Glomerular endothelial cell (primary cell): Measurements from ENCODE around the gene BIN2. TPM values are rescaled to one million over a fixed set of nuclear protein-coding genes. Genes with fewer than 3 reads are reported as not detected.

Experiments used
- DNase-seq: peaks from one replicate; pipeline ENCODE4 v3.0.0-alpha.2; 2011; ENCODE audit warnings: low read depth, low spot score; ENCODE audit errors: extremely low read depth
- total RNA-seq: library from RNA; depleted of rRNA; stranded (reverse); fragments of >200 nt; gene quantifications from 2 replicates; pipeline ENCODE4 v1.2.3, GENCODE V29; 2015

BIN2 gene
- total RNA-seq = not detected in 2 replicates

GRCh38 chr12:51323966-51324895 is at the start of gene BIN2:
TSS of gene BIN2 (minus strand) at chr12:51324174. CDS start at chr12:51324102, 72 bp downstream.
- DNase-seq = no peak

DNA sequence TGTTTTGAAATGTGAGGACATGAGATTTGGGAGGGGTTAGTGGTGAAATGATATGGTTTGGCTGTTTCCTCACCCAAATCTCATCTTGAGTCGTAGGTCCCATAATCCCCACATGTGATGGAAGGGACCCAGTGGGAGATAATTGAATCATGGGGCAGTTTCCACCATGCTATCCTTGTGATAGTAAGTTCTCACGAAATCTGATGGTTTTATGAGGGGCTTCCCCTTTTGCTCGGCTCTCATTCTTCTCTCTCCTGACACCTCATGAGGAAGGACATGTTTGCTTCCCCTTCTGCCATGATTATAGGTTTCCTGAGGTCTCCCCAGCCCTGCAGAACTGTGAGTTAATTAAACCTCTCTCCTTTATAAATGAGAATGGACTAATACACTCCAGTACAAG is 49.2 kb upstream of the BIN2 start:
- no peak for DNase-seq

- no peak for DNase-seq
Observed at GRCh38 chr12:51372021-51372420, 48.0 kb upstream of the BIN2 start.

- DNase-seq = peak; percentile 78
Observed at GRCh38 chr12:51371295-51371953, 47.5 kb upstream of the BIN2 start.

- no peak for DNase-seq
Observed at GRCh38 chr12:51370667-51371066, 46.7 kb upstream of the BIN2 start.

- no peak for DNase-seq
Observed at GRCh38 chr12:51369581-51369980, 45.6 kb upstream of the BIN2 start.

DNA sequence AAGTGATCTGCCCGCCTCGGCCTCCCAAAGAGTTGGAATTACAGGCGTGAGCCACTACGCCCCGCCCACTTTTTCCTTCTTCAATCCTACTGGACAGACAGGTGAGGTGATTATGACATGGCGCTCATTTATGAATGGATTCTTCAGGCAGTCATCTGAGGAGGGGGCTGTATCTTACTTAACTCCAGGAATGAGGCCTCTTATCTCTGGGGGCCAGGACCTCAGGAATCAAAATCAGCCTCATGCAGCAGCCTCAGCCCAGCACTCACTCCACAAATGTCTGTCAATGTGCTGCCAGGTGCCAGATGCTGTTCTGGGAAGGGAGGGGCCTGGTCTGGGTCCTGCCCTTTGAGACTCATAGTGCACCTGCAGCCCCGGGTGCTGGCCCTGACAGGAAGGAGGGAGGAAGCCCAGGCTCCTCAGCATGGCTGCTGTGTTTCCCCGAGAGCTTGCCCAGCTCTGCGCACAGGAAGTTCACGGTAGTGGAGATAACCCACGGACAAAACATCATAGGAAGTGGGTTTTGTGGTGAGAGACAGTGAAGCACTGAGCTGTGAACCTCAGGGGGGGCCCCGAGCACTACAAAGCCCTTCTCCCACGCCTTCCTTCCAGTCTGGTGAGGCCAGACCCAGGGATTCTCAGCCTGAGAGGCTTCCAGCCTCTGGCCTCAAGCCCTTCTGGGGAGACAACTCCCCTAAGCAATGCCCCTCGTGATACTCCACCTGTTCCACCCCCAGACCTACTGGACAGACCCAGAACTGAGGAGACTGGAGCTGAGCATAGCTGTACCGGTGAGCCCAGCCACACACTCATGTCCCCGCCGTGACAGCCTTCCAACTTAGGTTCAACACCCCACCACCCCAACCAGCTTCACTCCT is 44.9 kb upstream of the BIN2 start:
- DNase-seq = peak; percentile 61

GRCh38 chr12:51365276-51365675 is 41.3 kb upstream of the BIN2 start:
- no peak for DNase-seq

GRCh38 chr12:51364001-51364400 is 40.0 kb upstream of the BIN2 start:
- DNase-seq = no peak

- DNase-seq = no peak
Observed at GRCh38 chr12:51362747-51363342, 38.9 kb upstream of the BIN2 start.

- DNase-seq = no peak
Observed at GRCh38 chr12:51362307-51362706, 38.3 kb upstream of the BIN2 start.

GRCh38 chr12:51361161-51362016 is 37.4 kb upstream of the BIN2 start:
- DNase-seq = no peak

DNA sequence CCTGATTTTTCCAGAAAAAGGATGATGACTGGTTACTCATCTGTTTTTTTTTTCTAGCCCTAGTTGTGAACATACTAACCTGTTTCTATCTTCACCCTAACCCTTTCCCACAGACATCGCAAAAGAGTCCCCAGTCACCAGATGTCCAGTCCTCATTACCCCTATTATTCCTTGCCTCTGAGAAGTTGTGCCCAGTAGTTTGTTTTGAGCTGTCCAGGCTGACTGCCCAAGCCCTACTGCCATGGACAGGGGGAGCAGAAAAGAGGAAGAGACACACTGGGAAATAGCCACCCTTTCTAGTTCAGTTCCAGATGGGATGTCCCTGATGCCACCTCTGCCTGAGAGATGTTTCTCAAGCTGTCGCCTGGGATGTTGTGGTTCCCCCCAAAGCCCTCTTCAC is 36.3 kb upstream of the BIN2 start:
- no peak for DNase-seq

- DNase-seq = no peak
Observed at GRCh38 chr12:51359851-51360250, 35.9 kb upstream of the BIN2 start.

DNA sequence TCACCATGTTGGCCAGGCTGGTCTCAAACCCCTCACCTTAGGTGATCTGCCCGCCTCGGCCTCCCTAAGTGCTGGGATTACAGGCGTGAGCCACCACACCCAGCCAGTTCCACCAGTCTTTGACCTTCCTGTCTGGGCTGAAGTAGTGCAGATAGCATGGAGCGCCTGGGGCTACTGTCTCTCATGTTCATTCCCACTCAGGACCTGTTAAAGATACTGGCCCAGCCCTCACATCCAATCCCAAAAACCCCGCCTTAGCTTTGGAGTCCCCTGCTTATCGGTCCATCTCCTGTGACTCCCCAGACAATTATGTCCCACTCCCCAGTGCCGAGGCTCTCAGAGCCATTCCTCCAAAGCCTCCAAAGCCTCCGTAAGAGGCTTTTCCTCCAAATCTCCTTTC is 34.5 kb upstream of the BIN2 start:
- DNase-seq = no peak

DNA sequence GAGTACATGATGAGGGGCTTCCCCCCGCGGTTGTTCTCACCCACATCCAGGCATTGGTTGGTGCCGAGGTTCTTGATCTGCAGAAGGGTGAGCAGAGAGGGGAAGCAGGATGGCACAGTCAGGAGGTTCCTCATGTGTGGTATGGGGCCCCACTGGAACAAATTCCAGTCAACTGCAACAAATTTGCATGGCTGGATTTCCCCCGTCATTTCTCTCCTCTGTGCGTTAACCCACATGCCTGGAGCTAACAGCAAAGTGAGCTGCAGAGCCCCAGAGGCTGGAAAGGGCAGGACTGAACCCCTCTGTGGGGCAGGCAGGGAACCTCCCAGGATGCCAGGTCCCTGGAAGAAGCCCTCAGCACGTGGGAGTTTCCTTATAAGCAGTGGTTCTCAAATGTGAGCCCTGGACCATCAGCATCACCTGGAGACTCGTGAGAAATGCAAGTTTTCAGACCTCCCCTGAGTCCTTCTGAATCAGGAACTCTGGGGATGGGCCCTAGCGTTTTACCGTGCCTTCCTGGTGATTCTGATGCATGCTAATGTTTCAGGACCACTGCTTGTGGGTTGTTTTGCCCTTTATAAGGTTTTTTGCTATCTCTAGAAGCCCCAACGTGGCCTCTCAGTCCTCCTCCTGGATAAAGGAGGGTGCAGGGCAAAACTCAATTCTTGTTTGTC is 33.5 kb upstream of the BIN2 start:
- DNase-seq = no peak

- DNase-seq = no peak
Observed at GRCh38 chr12:51351913-51352532, 28.0 kb upstream of the BIN2 start.

- no peak for DNase-seq
Observed at GRCh38 chr12:51349026-51349425, 25.1 kb upstream of the BIN2 start.

- no peak for DNase-seq
Observed at GRCh38 chr12:51348116-51348515, 24.1 kb upstream of the BIN2 start.
